ENCODE data around the gene DNAH14.
"Not testable (repeated sequence)": the region's sequence is repeated elsewhere in the genome, so short reads cannot be mapped to it uniquely, and the experiment has no call there.

The DNAH14 gene

GRCh38 chr1:225257081-225257480, 327.6 kb downstream of the DNAH14 start:
- ATAC-seq (no peak), DNase-seq (no peak)

- DNase-seq = no peak
- ATAC-seq = no peak
Measured at GRCh38 chr1:225258811-225259210, 329.3 kb downstream of the DNAH14 start.

- no peak for DNase-seq
- no peak for ATAC-seq
Measured at GRCh38 chr1:225259542-225259941, 330.1 kb downstream of the DNAH14 start.

GRCh38 chr1:225260319-225260718, 330.8 kb downstream of the DNAH14 start:
- DNase-seq (no peak), ATAC-seq (no peak)

GRCh38 chr1:225277445-225277844, 348.0 kb downstream of the DNAH14 start:
- DNase-seq = no peak
- ATAC-seq = no peak

- no peak for ATAC-seq
- no peak for DNase-seq
Measured at GRCh38 chr1:225280563-225280962, 351.1 kb downstream of the DNAH14 start.

GRCh38 chr1:225290244-225290643, 360.8 kb downstream of the DNAH14 start:
- DNase-seq (no peak), ATAC-seq (no peak)

GRCh38 chr1:225299624-225300023, 370.1 kb downstream of the DNAH14 start:
- ATAC-seq (no peak), DNase-seq (no peak)

GRCh38 chr1:225300381-225300780, 370.9 kb downstream of the DNAH14 start:
- no peak for ATAC-seq

GRCh38 chr1:225304996-225305395, 375.5 kb downstream of the DNAH14 start:
- ATAC-seq (no peak), DNase-seq (no peak)

More at GRCh38 chr1:225300381-225300780, 370.9 kb downstream of the DNAH14 start:
- DNase-seq = no peak

GRCh38 chr1:225310544-225310943, 381.1 kb downstream of the DNAH14 start:
- not testable (repeated sequence) for ATAC-seq, DNase-seq

- ATAC-seq (peak; percentile 71), DNase-seq (peak; percentile 21)
Measured at GRCh38 chr1:225318706-225319575, 389.5 kb downstream of the DNAH14 start.

GRCh38 chr1:225319871-225320270, 390.4 kb downstream of the DNAH14 start:
- ATAC-seq (no peak), DNase-seq (no peak)

GRCh38 chr1:225321784-225322183, 392.3 kb downstream of the DNAH14 start:
- no peak for ATAC-seq
- no peak for DNase-seq

- ATAC-seq (no peak), DNase-seq (no peak)
Measured at GRCh38 chr1:225329041-225329440, 399.6 kb downstream of the DNAH14 start.

GRCh38 chr1:225329996-225330395, 400.5 kb downstream of the DNAH14 start:
- not testable (repeated sequence) for DNase-seq, ATAC-seq

GRCh38 chr1:225332686-225333085, 403.2 kb downstream of the DNAH14 start:
- ATAC-seq = no peak
- no peak for DNase-seq

GRCh38 chr1:225335098-225335778, 405.8 kb downstream of the DNAH14 start:
- ATAC-seq, DNase-seq: not testable (repeated sequence)

- no peak for DNase-seq
- ATAC-seq = no peak
Measured at GRCh38 chr1:225338545-225338944, 409.1 kb downstream of the DNAH14 start.

GRCh38 chr1:225341642-225342041, 412.2 kb downstream of the DNAH14 start:
- ATAC-seq = no peak

GRCh38 chr1:225342695-225343094, 413.2 kb downstream of the DNAH14 start:
- DNase-seq = no peak
- ATAC-seq = no peak

More at GRCh38 chr1:225341642-225342041, 412.2 kb downstream of the DNAH14 start:
- no peak for DNase-seq

GRCh38 chr1:225343618-225344017, 414.1 kb downstream of the DNAH14 start:
- DNase-seq = no peak
- no peak for ATAC-seq

- ATAC-seq = peak; percentile 86
- DNase-seq = no peak
Measured at GRCh38 chr1:225347123-225347683, 417.7 kb downstream of the DNAH14 start.
